GM18505 (cell line): ENCODE results near the gene DDX31.
"Not testable (repeated sequence)": the region's sequence is repeated elsewhere in the genome, so short reads cannot be mapped to it uniquely, and the experiment has no call there.

Source experiments
- ATAC-seq: cut with Tn5 transposase; IDR thresholded peaks from one replicate; pipeline ENCODE4 v1.9.1; 2021; ENCODE audit not compliant: unreplicated experiment
- POLR2A ChIP-seq: IDR thresholded peaks from 4 replicates; pipeline ENCODE4 v1.6.1; 2011; ENCODE audit warnings: borderline replicate concordance; ENCODE audit not compliant: insufficient read depth, insufficient read length; ENCODE audit errors: extremely low read depth

DDX31 gene

GRCh38 chr9:132669698-132670456 is at the start of gene DDX31:
TSS of gene DDX31 (minus strand) at chr9:132669983. CDS start at chr9:132669934, 49 bp downstream.
- peak; percentile 72 for ATAC-seq
- peak; percentile 87 for TF ChIP-seq POLR2A

DNA sequence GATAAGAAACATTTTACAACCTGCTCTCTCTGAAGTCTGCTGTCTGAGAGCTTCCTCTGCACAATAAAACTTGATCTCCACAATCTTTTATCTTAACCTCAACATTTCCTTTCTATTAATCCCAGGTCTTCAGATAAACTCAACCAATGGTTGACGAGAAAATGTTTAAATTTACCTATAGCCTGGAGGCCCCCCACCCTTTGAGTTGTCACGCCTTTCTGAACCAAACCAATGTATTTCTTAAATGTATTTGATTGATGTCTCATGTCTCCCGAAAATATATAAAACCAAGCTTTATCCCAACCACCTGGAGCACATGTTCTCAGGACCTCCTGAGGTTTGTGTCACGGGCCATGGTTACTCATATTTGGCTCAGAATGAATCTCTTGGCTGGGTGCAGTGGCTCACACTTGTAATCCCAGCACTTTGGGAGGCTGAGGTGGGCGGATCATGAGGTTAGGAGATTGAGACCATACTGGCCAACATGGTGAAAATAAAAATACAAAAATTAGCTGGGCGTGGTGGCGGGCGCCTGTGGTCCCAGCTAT is 48.7 kb upstream of the DDX31 start:
- ATAC-seq = not testable (repeated sequence)

DNA sequence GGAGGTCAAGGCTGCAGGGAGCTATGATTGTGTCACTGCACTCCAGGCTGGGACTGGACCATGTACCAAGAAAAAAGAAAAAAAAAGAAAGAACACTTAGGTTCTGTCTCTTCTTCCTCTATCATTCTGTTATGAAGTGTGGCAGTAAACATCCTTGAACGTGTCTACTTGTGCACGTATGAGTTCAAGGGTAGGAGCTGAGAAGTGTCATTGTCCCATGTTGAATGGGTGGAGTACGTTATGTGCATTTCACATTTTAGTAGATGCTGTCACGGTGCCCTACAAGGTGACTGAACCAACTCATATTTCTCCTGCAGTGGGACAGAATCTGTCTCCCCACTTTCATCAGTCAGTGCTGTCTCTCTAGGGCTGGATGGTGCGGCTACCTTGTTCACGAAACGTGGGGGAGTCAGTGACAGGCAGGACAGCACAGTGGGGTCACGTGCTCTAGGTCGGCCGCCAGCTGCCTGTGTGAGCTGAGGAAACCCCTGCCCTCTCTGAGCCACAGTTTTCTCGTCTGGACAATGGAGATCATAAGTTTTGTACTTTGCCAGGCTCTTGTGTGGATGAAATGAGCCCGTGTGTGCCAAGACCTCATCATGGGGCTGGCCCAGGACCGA is 47.7 kb upstream of the DDX31 start:
- TF ChIP-seq POLR2A = no peak
- no peak for ATAC-seq

DNA sequence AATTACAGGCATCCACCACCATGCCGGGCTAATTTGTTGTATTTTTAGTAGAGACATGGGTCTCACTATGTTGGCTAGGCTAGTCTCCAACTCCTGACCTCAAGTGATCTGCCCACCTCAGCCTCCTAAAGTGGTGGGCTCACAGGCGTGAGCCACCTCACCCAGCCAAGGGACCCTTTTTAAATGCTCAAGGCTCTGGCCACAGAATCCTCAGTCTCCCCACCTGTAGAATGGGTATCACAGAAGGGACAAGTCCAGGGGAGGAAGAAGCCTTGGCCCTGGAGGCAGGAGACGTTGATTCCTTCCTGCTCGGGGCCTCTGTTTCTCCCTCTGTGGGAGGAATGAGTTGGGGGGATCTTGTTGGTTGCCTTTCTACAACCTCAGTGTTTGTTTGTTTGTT is 46.2 kb upstream of the DDX31 start:
- TF ChIP-seq POLR2A = no peak
- ATAC-seq = no peak

- TF ChIP-seq POLR2A = no peak
- ATAC-seq = no peak
These were observed 43.0 kb upstream of the DDX31 start for GRCh38 chr9:132712753-132713152.

- no peak for TF ChIP-seq POLR2A
- ATAC-seq = no peak
These were observed 42.1 kb upstream of the DDX31 start for GRCh38 chr9:132711846-132712245.

DNA sequence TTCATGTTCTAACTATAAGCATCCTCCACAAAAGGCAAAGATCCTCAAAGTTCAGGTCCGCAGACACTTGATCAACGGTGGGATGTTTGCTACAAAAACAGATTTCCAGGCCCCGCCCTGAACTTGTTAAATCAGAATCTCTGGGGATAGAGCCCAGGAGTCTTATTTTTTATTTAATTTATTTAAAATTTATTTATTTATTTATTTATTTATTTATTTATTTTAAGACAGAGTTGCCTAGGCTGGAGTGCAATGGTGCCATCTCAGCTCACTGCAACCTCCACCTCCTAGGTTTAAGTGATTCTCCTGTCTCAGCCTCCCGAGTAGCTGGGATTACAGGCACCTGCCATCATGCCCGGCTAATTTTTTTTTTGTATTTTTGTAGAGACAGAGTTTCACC is 41.4 kb upstream of the DDX31 start:
- not testable (repeated sequence) for ATAC-seq

GRCh38 chr9:132710333-132710732 is 40.5 kb upstream of the DDX31 start:
- ATAC-seq = no peak
- TF ChIP-seq POLR2A = no peak

DNA sequence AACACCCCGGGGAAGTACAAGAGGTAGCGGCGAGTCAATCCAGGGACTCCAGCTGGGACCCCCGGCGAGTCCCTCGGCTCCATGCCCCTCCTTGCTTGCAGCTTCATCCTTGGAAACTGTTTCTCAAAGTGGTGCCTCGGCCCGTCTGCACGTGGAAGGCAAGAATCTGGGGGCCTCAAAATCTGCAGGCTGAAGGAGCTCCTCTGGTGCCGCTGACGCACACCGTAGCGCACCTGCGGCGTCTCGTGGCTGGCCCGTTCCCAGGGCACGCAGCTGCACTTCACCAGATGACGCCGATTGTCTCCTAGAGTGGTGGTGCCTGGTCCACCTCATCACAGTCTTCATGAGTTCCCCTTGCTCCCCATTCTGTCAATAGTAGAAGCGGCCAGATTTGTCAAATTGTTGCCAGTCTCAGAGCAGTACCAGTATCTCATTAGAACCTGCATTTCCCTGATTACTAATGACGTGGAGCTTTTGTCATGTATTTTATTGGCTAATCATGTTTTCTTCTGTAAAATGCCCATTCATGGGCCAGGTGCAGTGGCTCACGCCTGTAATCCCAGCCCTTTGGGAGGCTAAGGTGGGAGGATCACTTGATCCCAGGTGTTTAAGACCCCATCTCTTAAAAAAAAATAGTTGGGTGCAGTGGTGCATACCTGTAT is 39.1 kb upstream of the DDX31 start:
- no peak for ATAC-seq
- no peak for TF ChIP-seq POLR2A

- ATAC-seq = no peak
- TF ChIP-seq POLR2A = no peak
These were observed 38.5 kb upstream of the DDX31 start for GRCh38 chr9:132708239-132708638.

DNA sequence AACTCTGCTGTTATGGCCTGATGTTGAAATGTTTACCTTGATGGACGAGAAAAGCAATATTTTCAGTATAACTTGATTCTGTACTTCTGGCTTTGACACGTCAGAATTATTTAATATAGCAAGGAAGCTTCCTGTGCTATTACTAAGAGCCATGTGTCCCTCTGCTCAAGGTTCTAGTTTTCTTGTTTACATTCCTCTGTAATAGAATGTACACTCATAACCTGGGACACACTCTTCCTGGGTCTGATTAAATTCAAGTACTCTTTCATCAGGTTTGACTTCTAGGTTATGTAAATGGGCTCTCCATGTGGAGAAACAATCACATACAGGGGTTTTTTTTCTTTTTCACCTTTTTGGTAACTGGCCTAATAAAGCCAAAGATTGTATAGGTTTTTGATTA is 33.6 kb upstream of the DDX31 start:
- no peak for ATAC-seq
- no peak for TF ChIP-seq POLR2A

GRCh38 chr9:132702254-132702653 is 32.5 kb upstream of the DDX31 start:
- ATAC-seq = no peak
- TF ChIP-seq POLR2A = no peak

GRCh38 chr9:132699956-132700355 is 30.2 kb upstream of the DDX31 start:
- ATAC-seq = no peak
- TF ChIP-seq POLR2A = no peak

GRCh38 chr9:132698989-132699388 is 29.2 kb upstream of the DDX31 start:
- no peak for ATAC-seq
- TF ChIP-seq POLR2A = no peak
